DMS79 (cell line): ENCODE measurements around the gene TLE7.

Source experiments
- DNase-seq: peaks from one replicate; lab custom pipeline; 2025; lab: John Stamatoyannopoulos, UW

The TLE7 gene

GRCh38 chr16:71448274-71448866 lies 6.5 kb upstream of the TLE7 start:
- DNase-seq, result no peak

GRCh38 chr16:71443714-71444113 lies 1.9 kb upstream of the TLE7 start:
- DNase-seq, result no peak

GRCh38 chr16:71441348-71442050 lies 355 bp downstream of the TLE7 start:
- no peak for DNase-seq

GRCh38 chr16:71440669-71441347 lies 1.0 kb downstream of the TLE7 start:
- DNase-seq, result no peak

- no peak for DNase-seq
Observed at GRCh38 chr16:71439523-71439922, 2.3 kb downstream of the TLE7 start.

GRCh38 chr16:71436473-71436872 lies 5.4 kb downstream of the TLE7 start:
- no peak for DNase-seq

- DNase-seq, result no peak
Observed at GRCh38 chr16:71432906-71433305, 8.9 kb downstream of the TLE7 start.

- DNase-seq, result no peak
Observed at GRCh38 chr16:71431991-71432390, 9.9 kb downstream of the TLE7 start.

GRCh38 chr16:71431176-71431575 lies 10.7 kb downstream of the TLE7 start:
- no peak for DNase-seq

- no peak for DNase-seq
Observed at GRCh38 chr16:71430744-71431143, 11.1 kb downstream of the TLE7 start.

- DNase-seq, result no peak
Observed at GRCh38 chr16:71429581-71429980, 12.3 kb downstream of the TLE7 start.

- no peak for DNase-seq
Observed at GRCh38 chr16:71428883-71429282, 13.0 kb downstream of the TLE7 start.

GRCh38 chr16:71428385-71428784 lies 13.5 kb downstream of the TLE7 start:
- DNase-seq, result no peak

- no peak for DNase-seq
Observed at GRCh38 chr16:71426880-71427615, 14.8 kb downstream of the TLE7 start.

GRCh38 chr16:71426069-71426879 lies 15.6 kb downstream of the TLE7 start:
- peak; percentile 55 for DNase-seq

- DNase-seq, result no peak
Observed at GRCh38 chr16:71425746-71426068, 16.1 kb downstream of the TLE7 start.

GRCh38 chr16:71424626-71425025 lies 17.2 kb downstream of the TLE7 start:
- DNase-seq, result no peak

GRCh38 chr16:71423865-71424264 lies 18.0 kb downstream of the TLE7 start:
- no peak for DNase-seq

GRCh38 chr16:71423016-71423415 lies 18.8 kb downstream of the TLE7 start:
- DNase-seq, result no peak

GRCh38 chr16:71421911-71422310 lies 19.9 kb downstream of the TLE7 start:
- DNase-seq, result no peak

- no peak for DNase-seq
Observed at GRCh38 chr16:71414038-71414437, 27.8 kb downstream of the TLE7 start.

GRCh38 chr16:71413341-71413740 lies 28.5 kb downstream of the TLE7 start:
- DNase-seq, result no peak
